ENCODE measurements around the gene B4GALNT3.

The B4GALNT3 gene

DNA sequence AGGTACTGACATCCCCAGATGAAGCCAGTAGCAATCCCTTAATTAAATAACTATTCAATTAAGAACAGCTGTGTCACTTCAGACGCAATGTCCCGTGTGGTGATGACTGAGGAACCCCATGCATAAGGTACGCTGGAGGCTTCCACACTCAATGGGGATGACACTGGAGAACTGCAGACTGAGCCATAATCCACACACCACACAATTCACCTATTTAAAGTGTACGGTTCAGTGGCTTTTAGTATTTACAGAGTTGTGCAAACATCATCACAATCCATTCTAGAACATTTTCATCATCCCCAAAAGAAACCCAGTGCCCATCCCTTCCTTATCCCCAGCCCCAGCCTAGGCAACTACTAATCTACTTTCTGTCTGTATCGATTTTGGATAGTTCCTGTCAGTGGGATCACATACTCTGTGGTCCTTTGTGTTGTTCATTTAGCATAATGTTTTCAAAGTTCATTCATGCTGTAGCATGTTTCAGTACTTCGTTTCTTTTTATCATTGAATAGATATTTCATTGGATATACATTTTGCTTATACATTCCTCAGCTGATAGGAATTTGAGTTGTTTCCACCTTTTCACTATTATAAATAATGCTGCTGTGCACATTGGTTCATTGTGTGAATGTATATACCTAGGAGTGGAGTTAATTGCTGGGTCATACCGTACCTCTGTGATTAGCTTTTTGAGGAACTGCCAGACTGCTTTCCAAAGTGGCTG lies 142.4 kb downstream of the B4GALNT3 start:
- no peak for DNase-seq

DNA sequence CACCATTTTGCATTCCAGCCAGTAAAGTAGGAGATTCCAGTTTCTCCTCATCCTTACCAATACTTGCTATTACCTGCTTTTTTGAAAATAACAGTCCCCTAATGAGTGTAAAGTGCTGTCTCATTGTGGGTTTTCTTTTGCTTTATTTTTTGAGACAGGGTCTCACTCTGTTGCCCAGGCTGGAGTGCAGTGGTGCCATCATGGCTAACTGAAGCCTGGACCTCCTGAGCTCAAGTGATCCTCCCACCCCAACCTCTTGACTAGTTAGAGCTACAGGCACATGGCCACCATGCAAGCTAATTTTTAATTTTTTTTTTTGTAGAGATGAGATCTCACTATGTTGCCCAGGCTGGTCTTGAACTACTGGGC lies 142.9 kb downstream of the B4GALNT3 start:
- DNase-seq: no peak

DNA sequence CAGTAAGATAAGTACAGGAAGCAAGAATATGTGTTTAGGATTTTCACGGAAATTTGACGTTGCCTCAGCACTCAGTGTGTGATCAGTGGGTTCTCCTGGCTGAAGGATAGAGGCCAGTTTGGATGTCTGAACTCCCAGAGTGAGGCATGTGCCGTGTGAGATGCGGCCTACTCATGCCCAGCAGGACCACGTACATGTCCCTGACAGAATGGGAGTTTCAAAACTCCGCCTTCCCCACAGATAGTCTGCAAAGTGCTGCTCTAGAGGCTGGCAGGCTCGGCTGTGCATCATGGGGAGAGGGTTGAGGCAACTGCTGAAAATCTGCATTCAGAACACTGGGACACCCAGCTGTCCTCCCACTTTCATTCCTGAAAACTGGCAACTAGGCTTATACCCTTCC lies 145.2 kb downstream of the B4GALNT3 start:
- no peak for DNase-seq

DNA sequence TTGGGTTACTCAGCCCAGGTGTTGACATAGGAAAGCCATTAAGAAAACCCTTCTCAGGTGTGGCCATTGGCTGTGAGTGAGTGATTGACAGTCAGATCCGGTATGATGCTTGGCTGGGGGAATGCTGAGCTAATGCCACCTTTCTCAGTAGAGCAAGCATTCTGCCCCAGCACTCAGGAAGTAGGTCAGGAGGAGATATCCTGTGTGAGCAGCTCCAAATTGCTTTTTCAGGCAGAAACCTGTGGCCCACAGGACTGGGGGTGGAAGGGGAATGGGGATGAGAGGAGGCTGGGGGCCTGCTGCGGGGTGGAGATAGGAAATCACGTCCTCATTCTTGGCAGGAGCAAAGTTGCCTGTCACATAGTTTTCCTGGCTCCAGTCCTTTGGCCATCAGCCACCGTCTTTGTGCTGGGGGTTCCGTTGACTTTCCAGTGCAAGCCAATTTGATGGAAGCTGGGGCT lies 147.8 kb downstream of the B4GALNT3 start:
- peak; percentile 34 for DNase-seq

DNA sequence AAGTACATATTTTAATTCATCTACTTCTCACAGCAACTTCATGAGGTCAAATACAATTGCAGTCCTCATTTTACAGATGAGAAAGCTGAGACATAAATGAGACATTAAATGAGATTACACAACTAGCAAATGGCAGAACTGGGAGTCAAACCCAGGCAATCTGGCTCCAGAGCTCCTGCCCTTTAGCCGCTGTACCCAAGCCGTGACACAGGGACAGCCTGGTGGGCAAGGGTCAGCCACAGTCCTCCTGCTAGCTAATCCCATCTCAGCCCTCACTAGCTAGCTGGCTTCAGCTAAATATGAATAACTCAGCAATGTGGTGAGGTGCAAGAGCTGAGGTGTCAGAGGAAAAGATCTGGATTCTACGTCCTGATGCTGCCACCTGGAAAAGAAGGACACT lies 148.7 kb downstream of the B4GALNT3 start:
- DNase-seq: no peak

DNA sequence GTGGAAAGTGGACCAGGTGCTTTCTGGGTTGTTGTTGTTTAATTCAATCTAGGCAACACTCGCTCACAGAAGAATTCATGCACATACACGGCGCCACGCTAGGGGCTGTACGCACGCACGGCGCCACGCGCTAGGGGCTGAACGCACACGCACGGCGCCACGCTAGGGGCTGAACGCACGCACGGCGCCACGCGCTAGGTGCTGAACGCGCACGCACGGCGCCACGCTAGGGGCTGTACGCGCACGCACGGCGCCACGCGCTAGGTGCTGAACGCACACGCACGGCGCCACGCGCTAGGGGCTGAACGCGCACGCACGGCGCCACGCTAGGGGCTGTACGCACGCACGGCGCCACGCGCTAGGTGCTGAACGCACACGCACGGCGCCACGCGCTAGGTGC lies 149.2 kb downstream of the B4GALNT3 start:
- DNase-seq: no peak

DNA sequence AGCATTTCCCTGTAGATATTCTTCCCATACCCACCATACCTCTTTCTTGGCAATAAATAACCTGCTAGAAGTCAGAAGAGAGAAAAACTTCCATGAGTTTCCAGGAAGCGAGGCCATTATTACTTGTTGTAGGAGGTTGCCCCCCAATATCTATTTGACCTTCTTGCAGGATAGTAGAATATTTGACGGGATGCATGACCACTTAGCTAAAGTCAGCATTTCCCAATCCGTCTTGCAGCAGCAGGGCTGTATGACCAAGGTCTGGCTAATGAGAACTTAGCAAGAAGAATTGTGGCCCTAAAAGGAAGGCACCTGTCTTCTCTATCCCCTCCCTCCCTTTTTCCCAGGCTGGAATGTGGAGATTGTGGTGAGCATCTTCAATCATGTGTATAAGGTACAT lies 152.0 kb downstream of the B4GALNT3 start:
- DNase-seq: no peak

DNA sequence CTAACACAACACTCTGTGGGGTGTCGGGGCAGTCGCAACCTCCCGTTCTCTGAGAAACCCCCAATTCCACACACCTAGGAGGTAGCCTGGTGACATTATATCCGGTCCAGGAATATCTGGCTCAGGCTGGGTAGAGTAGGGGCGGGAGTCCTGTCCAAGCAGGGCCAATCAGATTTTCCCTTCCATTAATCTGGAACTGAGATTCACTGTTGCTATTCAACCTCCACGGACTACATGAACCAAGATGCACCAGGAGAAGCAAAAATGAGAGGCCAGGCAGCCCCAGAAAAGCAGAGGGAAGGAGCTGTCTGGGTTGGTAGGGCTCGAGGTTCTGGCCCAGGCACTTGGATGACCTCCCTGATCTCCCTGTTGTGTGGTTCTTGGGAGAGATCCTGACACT lies 152.6 kb downstream of the B4GALNT3 start:
- DNase-seq: no peak

DNA sequence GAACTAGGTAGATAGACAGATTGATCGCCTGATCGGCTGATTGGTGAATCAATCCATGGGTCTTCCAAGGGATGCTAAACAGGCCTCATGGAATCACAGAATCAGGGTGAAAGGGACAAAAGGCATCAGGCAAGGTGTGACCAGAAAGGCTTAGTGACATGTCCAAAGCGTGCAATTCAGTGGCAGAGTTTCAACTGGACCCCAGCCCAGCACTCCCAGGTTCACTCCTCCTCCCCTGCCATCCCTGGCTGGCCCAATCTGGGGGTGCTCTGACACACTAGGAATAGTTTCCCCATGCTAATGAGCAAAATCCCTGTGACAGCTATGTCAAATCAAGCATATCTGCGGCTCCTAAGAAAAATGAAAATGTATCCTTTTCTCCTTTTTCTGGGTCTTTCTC lies 153.1 kb downstream of the B4GALNT3 start:
- no peak for DNase-seq
